Measurements from ENCODE around the gene KCNH8.

- TF ChIP-seq YY1 (IDR thresholded peaks at IDR 0.05; ENCODE audit: low read depth) (no peak), CEBPB (IDR thresholded peaks at IDR 0.05) (no peak), EP300 (IDR thresholded peaks at IDR 0.05; ENCODE audit: borderline replicate concordance) (no peak), CREB1 (IDR thresholded peaks at IDR 0.05; ENCODE audit: low read depth) (no peak)
Measured at GRCh38 chr3:19213603-19214220, 65.4 kb downstream of the KCNH8 start.
